Fibroblast of upper back skin (primary cell): ENCODE data around the gene LIN7B.
"Not testable (repeated sequence)": the region's sequence is repeated elsewhere in the genome, so short reads cannot be mapped to it uniquely, and the experiment has no call there.

Source experiments
- DNase-seq: peaks from one replicate; pipeline ENCODE4 v3.0.0-alpha.2; 2013

Gene LIN7B

DNA sequence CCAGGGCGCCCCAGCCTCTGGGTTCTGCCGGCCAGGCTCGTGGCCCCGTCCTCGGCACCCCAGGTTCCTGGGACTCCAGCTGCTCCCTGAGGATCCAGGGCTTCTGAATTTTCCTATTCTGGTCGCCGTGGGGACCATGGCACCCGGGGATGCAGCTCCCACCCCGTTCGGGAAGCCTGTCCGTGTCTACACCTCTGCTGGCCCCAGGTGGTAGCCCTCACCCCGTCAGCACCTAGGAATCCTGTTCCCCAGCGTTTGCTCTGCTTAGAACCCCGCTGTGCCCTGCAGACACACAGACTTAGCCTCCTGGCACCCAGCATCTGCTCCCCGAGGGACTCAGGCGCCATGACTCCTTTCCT, 6.1 kb downstream of the LIN7B start:
- DNase-seq: no peak

DNA sequence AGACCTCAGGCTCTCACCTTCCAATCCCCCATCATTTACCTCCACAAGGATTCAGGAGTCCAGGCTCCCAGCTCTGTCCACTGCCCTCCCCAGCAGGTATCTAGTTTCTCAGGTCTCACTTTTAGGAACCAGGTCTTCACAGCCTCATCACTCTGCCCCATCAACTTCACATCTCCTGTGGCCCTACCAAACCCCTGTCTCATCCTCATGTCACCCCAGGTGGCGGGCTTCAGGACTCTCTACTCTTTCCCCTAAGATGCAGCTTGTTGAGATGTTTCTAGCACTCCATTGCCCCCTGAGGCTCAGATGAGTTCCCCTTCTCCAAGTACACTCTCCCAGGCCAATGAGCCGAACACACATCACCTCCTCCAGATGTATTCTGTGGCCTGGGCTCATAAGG, 6.7 kb downstream of the LIN7B start:
- no peak for DNase-seq

DNA sequence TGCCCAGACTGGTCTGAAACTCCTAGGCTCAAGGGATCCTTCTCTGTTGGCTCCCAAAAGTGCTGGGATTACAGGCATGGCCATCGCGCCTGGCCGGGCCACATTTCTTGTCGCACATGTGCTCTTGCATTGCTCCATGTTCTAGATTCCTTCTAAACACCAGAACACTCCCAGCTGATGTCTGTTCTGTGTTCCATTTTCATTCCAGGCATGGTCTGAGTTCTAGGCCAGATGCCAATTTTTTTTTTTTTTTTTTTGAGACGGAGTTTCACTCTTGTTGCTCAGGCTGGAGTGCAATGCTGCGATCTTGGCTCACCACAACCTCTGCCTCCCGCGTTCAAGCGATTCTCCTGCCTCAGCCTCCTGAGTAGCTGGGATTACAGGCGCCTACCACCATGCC, 7.7 kb downstream of the LIN7B start:
- DNase-seq: not testable (repeated sequence)

DNA sequence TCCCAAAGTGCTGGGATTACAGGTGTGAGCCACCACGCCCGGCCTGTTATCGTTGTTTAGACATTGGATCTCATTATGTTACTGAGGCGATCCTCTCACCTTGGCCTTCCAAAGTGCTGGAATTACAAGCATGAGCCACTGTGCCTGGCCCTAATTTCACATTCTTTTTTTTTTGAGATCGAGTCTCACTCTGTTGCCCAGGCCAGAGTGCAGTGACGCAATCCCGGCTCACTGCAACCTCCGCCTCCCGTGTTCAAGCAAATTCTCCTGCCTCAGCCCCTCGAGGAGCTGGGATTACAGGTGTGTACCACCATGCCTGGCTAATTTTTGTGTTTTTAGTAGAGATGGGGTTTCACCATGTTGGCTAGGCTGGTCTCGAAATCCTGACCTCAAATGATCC, 9.1 kb downstream of the LIN7B start:
- DNase-seq: not testable (repeated sequence)

DNA sequence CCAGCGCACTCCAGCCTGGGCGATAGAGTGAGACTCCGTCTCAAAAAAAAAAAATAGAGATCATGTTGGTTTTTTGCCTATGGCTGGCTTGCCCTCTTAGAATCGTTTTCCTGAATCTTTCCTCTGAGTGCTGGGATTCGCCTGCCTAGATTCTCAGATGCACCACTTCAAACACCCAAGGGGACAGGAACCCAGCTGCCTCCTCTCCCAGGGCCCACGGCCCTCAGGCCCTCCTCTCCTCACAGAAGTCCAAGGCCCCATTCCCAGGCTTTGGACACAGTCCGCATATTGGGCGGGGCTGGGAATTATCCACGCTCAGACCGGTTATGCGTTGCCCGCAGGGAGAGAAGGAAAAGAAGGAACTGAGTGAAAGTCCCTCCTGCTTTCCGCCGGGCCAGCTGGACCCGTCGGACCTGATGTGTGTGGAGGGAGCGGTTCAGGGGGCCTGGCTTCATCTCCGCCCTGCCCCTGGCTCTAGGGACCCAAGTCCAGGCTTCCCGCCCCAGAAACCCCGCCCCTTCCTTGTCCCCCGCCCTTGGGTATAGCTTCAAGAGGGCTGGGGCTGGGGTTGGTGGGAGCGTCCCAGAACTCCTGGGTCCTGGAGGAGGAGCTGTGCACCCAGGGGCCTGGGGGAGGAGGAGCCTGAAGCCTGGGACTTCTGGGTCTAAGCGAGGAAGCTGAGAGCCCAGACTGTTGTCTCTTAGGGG, 11.0 kb downstream of the LIN7B start:
- DNase-seq: no peak

DNA sequence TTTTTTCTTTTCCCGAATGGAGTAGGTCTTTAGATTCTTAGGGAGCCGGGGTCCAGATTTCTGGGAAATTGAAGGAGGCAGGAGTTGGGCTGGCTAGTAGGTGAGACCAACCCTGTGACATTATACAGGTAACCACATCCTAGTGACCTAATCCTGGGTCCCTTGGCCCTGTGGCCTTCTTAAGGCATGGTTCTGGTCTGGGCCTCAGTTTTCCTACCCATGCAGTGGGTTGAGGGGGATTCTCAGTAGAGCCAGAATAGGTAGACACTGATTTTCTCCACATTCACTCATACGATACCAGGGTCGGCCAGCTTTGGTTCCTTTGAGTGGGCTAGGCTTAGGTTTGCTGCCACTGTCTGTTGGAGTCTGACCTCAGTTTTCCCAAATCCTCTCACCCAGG, 12.4 kb downstream of the LIN7B start:
- no peak for DNase-seq

DNA sequence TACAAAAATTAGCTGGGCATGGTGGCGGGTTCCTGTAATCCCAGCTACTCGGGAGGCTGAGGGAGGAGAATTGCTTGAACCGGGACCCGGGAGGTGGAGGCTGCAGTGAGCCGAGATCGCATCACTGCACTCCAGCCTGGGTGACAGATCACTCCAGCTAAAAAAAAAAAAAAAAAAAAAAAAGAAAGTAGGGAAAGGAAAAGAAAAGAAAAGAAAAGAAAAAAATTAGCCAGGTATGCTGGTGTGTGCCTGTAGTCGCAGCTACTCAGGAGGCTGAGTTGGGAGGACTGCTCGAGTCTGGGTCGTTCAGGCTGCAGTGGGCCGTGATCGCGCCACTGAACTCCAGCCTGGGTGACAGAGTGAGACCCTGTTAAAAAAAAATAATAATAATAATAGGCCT, 13.1 kb downstream of the LIN7B start:
- DNase-seq: not testable (repeated sequence)

DNA sequence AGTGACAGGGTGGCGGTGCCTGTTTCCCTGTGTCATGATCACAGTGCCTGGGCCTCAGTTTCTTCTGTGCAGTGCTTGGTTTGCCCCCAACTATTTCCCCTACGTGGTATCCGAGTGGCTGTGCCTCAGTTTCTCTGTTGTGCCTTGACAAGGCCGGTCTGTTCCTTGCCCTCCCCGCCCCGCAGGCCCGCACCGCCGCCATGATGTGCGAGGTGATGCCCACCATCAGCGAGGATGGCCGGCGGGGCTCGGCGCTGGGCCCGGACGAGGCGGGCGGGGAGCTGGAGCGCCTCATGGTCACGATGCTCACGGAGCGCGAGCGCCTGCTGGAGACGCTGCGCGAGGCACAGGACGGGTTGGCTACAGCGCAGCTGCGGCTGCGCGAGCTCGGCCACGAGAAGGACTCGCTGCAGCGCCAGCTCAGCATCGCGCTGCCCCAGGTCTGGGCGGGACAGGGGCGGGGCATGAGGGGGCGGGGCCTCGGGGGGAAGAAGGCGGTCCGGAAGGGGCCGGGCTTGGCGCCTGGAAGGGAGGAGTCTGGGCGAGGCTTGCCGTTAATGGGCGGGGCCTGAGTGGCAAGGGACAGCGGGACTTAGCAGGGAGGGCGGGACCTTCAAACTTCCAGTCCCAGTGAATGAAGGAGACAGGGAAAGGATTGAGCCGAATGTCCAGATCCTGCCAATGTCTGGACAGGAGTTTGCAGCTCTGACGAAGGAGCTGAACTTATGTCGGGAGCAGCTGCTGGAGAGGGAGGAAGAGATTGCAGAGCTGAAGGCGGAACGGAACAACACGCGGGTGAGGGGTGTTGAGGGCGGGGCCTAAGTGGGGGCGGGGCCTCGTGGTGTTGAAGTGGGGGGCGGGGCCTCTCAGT, 13.7 kb downstream of the LIN7B start:
- peak; percentile 96 for DNase-seq

DNA sequence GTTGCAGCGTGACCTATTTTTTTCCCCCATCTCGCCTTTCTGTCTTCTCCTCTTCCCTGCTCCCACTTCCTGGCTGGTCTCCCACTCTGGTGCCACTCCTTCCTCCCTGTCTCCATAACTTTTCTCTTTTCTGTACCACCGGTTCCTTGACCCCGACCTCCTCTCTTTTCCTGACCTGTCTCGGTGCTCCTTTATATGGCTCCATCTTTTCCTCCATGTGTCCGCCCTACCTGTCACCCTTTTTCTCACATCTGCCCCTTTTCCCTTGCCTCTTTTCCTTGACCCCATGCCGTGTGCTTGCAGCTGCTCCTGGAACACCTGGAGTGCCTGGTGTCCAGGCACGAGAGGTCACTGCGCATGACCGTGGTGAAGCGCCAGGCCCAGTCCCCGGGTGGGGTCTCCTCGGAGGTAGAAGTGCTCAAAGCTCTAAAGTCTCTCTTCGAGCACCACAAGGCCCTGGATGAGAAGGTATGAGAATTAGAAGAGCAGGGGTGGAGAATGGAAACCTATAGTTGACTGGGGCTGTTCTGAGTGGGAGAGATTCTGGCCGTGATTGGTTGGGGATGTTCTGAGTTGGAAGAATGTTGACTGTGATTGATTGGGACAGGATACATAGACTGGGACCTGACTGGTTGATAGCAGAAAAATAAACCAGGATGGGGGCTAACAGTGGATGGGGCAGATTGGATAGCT, 14.5 kb downstream of the LIN7B start:
- no peak for DNase-seq

DNA sequence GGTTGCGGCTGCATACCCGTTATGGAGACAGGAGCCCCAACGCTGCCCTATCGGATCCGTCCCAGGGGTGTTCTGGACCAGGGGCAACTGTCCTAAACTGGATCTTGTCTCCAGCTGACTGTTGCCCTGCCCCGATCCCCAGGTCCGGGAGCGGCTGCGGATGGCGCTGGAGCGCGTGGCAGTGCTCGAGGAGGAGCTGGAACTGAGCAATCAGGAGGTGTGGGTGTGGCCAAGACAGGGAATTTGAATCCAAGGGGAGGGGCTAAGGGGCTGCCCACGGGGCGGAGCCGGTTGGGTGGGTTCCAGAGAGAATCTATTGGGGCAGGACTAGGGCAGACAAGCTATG, 15.0 kb downstream of the LIN7B start:
- DNase-seq: no peak

DNA sequence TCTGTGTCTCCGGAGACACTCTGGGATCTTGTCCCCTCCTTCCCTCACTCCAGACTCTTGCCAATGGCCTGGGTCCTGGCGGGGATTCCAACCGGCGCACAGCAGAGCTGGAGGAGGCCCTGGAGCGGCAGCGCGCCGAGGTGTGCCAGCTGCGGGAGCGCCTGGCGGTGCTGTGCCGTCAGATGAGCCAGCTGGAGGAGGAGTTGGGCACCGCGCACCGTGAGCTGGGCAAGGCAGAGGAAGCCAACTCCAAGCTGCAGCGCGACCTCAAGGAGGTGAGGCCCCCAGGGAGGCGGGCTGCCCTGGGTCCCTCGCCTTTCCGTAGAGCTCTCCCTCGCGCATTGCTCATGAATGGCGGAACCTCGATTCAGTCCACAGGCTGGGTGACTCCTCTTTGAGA, 16.2 kb downstream of the LIN7B start:
- DNase-seq: no peak

DNA sequence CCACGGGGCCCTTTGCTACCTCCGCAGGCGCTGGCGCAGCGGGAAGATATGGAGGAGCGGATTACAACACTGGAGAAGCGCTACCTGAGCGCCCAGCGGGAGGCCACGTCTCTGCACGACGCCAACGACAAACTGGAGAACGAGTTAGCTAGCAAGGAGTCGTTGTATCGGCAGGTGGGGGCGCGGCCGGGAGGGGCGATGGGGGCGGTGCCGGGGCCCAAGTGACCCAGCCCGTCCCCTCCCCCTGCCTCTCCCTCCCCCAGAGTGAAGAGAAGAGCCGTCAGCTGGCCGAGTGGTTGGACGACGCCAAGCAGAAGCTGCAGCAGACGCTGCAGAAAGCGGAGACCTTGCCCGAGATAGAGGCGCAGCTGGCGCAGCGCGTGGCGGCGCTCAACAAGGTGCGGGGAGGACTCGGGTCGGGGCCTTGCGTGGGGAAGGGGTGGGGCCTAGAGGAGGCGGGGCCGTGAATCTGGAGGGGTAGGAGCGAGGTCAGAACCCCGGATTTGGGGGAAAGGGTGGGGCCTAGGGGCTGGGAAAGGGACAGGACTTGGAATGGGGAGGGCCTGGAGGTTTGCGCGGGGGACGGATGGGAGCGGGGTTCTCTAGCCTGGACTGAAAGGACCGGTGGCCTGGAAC, 18.9 kb downstream of the LIN7B start:
- DNase-seq: no peak

DNA sequence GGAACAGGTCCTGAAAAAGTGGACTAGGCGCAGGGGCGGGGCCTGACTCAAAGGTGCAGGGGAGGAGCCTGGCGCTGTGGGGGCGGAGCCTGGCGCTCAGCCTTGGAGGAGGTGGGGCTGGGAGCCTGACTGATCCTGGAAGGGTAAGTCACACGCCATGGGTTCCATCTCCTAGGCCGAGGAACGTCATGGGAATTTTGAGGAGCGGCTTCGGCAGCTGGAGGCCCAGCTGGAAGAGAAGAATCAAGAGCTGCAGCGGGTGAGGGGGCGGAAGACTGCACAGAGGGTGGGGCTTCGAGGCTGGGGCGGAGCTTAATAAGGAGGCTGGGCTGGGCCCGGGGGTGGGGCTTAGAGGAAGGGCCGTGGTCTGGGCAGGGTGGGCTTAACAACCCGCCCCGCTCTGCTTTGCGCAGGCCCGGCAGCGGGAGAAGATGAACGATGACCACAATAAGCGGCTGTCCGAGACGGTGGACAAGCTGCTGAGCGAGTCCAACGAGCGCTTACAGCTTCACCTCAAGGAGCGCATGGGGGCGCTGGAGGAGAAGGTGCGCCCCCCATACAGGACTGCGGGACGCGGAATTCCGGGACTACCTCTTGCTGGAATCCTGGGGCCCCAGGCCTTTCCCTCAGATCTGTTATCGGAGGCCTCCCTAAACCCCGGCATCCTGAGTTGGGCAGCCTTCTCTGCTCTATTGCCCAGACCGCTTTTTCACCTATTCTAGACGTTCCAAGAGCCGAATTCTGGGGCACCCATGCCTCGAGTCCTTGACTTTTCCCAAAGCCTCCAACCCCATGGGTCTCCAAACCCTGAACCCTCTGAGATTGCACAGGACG, 19.7 kb downstream of the LIN7B start:
- peak; percentile 48 for DNase-seq

DNA sequence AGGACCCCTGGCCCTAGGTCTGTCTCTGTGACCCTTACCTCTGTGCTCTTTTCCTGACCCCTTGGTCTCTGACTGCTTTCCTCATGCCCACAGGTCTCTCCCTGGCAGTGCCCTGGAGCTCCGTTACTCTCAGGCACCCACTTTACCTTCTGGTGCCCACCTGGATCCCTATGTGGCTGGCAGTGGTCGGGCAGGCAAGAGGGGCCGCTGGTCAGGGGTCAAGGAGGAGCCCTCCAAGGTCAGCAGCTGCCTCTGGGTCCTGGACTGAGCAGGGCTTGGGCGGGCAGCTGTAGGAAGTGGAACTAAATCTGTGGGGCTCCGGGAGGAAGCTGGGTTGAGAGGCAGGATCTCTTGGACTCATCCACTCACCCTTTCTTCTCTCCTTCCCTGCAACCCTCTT, 21.5 kb downstream of the LIN7B start:
- DNase-seq: no peak

DNA sequence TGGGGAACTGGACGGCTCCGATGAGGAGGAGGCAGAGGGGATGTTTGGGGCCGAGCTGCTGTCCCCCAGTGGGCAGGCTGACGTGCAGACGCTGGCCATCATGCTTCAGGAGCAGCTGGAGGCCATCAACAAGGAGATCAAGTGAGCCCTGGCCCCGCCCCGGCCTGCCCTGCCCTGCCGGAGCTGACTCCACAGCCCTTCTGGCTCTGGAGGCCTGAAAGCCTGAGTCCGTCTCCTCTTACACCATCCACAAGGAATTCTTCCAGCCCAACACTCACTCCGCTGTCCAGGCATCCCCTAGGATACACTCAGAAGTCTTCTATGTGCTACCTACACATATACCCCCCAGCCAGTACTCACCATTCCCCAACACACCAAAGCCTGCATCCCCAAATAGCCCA, 22.6 kb downstream of the LIN7B start:
- DNase-seq: no peak

DNA sequence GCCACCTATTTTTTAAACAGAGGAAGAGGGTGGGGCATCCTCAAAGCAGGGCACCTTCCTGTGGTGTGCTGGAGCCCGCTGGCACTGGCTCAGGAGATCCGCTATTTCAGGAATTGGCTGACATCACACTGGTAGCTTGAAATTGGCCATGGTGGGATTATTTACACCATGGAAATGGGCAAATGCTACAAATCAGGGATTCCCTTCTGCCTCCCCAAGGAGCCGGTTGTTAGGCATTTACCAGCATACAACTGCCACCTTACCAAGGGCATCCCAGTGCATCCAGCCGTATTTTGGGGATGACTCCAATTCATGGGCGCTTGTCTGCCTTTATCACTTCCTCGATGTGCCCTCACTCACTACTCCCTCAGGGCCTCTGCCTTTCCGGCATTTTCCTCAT, 26.8 kb downstream of the LIN7B start:
- DNase-seq: no peak

DNA sequence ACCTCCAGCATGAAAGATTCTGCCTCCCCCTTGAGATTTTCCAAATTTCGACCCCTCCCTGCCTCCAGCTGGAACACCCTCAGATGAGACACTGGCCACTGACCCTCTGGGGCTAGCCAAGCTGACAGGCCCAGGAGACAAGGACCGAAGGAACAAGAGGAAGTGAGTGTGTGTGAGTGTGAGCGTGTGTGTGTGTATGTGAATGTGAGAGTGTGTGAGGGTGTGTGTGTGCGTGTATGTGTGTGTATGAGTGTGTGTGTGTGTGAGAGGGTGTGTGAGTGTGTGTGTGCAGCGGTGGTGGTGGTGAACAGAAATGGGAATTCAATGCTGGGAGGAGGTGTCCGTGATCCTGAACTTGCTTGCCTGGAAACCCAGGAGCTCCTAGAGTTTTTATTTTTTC, 27.2 kb downstream of the LIN7B start:
- no peak for DNase-seq

DNA sequence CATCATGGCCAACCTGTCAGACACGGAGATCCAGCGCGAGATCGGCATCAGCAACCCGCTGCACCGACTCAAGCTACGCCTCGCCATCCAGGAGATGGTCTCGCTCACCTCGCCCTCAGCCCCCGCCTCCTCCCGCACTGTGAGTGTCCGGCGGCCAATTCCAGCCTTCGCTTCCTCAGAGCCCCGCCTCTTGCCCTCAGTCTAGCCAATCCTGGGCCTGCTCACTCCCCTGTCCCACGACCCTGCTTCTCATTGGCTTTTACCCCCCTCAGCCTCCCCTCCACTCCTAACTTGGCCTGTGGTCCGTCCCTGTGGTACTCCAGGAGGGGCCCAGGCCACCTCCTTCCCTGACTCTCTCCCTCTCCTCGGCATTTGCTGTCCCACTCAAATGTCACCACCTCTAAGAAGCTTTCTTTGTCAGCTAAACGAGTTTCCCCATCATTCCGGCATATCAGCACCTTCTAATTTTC, 28.7 kb downstream of the LIN7B start:
- DNase-seq: peak; percentile 93

DNA sequence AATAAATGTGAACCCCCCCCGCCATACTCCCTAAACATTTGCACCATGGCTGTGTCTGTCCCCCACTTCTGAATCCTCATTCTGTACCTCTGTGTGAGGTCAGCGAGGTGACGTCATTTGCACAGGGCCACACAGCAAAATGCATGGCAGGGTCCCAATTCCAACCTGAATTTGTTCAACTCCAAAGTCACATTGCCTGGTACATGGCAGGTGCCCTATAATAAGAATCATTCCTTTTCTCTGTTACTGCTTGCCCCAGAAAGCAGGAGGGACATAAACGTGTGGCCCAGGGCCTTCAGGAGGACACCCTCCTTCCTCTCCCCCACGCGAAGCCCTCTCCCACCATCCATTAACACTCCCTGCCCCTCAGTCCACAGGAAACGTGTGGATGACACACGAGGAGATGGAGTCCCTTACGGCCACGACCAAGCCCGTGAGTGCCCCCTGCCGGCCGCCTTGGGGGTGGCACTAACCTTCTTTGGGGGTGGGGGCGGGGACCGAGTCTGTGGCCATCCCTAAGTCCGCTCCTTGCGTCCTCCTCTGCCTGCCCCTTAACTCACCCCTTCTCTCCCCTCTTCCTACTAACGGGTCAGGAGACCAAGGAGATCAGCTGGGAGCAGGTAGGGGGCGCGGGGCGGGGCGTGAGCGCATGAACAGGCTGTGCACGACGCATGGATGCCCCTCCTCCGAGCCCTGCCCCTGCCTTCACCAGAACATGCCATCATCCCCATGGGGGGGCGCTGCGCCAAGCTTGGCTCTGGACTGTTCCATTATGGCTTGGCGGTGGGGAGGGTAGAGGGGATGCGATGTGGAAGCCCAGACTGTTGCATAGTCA, 31.6 kb downstream of the LIN7B start:
- DNase-seq: peak; percentile 73

DNA sequence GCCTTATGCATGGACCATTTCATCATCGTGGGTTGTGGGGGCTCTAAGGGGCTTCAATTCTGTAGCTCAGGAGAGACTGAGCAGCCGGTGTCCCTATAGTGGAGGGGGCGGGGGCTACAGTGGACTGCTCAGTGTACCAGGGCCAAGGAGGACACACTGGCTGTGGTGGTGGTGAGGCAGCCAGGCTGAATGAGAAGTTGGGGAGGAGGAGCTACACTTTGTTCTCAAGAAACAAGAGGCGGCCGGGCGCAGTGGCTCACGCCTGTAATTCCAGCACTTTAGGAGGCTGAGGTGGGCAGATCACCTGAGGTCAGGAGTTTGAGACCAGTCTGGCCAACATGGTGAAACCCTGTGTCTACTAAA, 32.2 kb downstream of the LIN7B start:
- peak; percentile 31 for DNase-seq

DNA sequence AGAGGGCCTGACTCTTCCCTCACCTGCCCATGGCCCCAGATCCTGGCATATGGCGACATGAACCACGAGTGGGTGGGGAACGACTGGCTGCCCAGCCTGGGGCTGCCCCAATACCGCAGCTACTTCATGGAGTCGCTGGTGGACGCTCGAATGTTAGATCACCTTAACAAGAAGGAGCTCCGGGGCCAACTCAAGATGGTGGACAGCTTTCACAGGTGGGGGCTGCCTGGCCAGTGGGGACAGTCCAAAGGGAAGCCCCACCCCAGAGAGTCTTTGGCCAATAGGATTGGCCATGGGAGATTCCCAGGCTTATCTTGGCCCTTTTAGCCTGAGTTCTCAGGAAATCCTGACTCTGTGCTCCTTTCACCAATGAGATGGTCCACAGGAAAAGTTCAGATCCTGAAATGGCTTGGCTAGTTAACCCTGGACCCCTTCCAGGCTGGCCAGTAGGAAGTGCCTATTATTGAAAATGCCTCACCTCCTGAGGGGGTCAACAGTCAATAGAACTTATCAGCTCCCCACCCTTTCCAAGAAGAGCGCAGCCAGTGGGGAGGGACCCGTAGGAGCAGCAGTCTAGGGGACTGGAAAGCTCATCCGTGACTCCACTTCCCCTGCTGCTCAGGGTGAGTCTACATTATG, 34.0 kb downstream of the LIN7B start:
- DNase-seq: no peak
